Small intestine (tissue), 7 donors: ENCODE results near the gene WNT10A. TPM values are rescaled to one million over a fixed set of nuclear protein-coding genes. Genes with fewer than 3 reads are reported as not detected.
"Not testable (repeated sequence)": the region's sequence is repeated elsewhere in the genome, so short reads cannot be mapped to it uniquely, and the experiment has no call there.

ENCODE experiments used
- DNase-seq, 2 donors: peaks; one replicate each; pipeline versions ENCODE4 v3.0.0 to v3.0.0-alpha.2; 2013
- FAIRE-seq: peaks from 2 replicates; lab custom pipeline; 2012; peaks lifted over from hg19 to GRCh38; lab: Jason Lieb, UNC
- H3K27ac ChIP-seq, 3 donors: one replicate each; pipeline ENCODE4 v1.5.1; 2013; ENCODE audit warnings: low read length in 2 of 3, mild to moderate bottlenecking in 2 of 3, control low read depth in 1 of 3, inconsistent platforms in 1 of 3, low read depth in 1 of 3, moderate library complexity in 1 of 3
- H3K27me3 ChIP-seq, 3 donors: one replicate each; pipeline ENCODE4 v1.6.1; 2013; ENCODE audit warnings: low read length in 3 of 3, inconsistent platforms in 1 of 3; ENCODE audit not compliant: control insufficient read depth in 3 of 3, insufficient read depth in 3 of 3
- H3K36me3 ChIP-seq, 3 donors: one replicate each; pipeline ENCODE4 v1.6.1; 2013; ENCODE audit warnings: low read length in 3 of 3, inconsistent platforms in 1 of 3, low read depth in 1 of 3, mild to moderate bottlenecking in 1 of 3, moderate library complexity in 1 of 3; ENCODE audit not compliant: control insufficient read depth in 3 of 3, insufficient read depth in 2 of 3
- H3K4me1 ChIP-seq, 3 donors: one replicate each; pipeline ENCODE4 v1.6.1; 2013; ENCODE audit warnings: low read length in 2 of 3, inconsistent platforms in 1 of 3, low read depth in 1 of 3, mild to moderate bottlenecking in 1 of 3, moderate library complexity in 1 of 3; ENCODE audit not compliant: control insufficient read depth in 3 of 3, insufficient read depth in 2 of 3
- H3K4me3 ChIP-seq, 3 donors: one replicate each; pipeline ENCODE4 v1.5.1; 2013; ENCODE audit warnings: low read length in 3 of 3, control low read depth in 1 of 3, inconsistent platforms in 1 of 3, low read depth in 1 of 3, mild to moderate bottlenecking in 1 of 3, moderate library complexity in 1 of 3
- H3K9me3 ChIP-seq, 2 donors: one replicate each; pipeline ENCODE4 v1.6.1; 2013; ENCODE audit warnings: low read depth in 1 of 2, low read length in 1 of 2; ENCODE audit not compliant: control insufficient read depth in 2 of 2, insufficient read depth in 1 of 2
- WGBS, 3 donors: extraction: QIAGEN DNeasy Blood & Tissue Kit; methylation state at CpG; one replicate each; pipeline ENCODE4 v1.1.7; 2013; 5-methylcytosine and 5-hydroxymethylcytosine counted together
- polyA plus RNA-seq, 4 donors: library from polyadenylated mRNA; stranded (reverse) in 3 of 4; unstranded in 1 of 4; fragments of 200-250 nt in 3 of 4; fragments of 120-200 nt in 1 of 4; gene quantifications; one replicate each; pipeline versions ENCODE4 v1.2.1 to v1.2.3, GENCODE V29; 2013
- donor health status: healthy with polysubstance abuse.
- donor health status: control.
- donor health status: control.
- donor health status: Bipolar disorder and iron deficiency.
- donor health status: healthy.

WNT10A gene
- polyA plus RNA-seq, 4 donors, result 0.07 to 2.4 (median 0.37) TPM; not detected in 1

DNA sequence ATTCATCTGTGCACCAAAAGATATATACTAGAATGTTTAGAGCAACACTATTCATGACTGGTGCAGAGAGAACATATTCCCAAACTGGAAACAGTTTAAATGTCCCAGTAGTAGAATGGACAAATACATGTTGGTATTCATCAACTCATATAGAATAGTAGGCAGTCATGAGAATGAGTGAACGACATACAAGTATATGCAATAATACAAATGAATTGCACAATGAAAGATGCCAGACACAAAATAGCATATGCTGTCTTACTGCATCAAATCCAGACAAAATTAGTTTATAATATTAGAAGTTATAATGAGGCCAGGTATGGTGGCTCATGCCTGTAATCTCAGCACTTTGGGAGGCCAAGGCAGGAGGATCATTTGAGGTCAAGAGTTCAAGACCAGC lies 40.8 kb upstream of the WNT10A start:
- Histone ChIP-seq H3K27me3 (peaks cover 0 to 3% (median 0%) of the 10 kb centered on the region in 3 donors), H3K27ac (no peak overlapping the region), H3K9me3 (no peaks in the 10 kb centered on the region), H3K4me3 (no peak overlapping the region), H3K4me1 (no peaks in the 10 kb centered on the region), H3K36me3 (no peaks in the 10 kb centered on the region)
- FAIRE-seq (no peak), DNase-seq (no peak)
- WGBS, 3 donors, result 83 to 90% (median 86%) methylated on average over 1 of the region's 1 CpG

DNA sequence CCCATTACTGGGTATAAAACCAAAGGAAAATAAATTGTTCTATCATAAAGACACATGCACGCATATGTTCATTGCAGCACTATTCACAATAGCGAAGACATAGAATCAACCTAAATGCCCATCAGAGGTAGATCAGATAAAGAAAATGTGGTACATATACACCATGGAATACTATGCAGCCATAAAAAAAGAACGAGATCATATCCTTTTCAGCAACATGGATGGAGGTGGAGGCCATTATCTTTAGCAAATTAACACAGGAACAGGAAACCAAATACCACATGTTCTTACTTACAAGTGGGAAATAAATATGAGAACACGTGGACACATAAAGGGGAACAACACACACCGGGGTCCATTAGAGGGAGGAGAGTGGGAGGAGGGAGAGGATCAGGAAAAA lies 36.3 kb upstream of the WNT10A start:
- DNase-seq, H3K9me3 ChIP-seq, H3K27me3 ChIP-seq, H3K4me1 ChIP-seq, FAIRE-seq, H3K27ac ChIP-seq, H3K4me3 ChIP-seq, H3K36me3 ChIP-seq: not testable (repeated sequence)
- WGBS, 3 donors, result 76 to 87% (median 85%) methylated on average over 5 of the region's 5 CpGs

DNA sequence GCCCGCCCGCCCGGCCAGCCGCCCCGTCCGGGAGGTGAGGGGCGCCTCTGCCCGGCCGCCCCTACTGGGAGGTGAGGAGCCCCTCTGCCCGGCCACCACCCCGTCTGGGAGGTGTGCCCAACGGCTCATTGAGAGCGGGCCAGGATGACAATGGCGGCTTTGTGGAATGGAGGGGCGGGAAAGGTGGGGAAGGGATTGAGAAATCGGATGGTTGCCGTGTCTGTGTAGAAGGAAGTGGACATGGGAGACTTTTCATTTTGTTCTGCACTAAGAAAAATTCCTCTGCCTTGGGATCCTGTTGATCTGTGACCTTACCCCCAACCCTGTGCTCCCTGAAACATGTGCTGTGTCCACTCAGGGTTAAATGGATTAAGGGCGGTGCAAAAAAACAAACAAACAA lies 33.7 kb upstream of the WNT10A start:
- FAIRE-seq, DNase-seq, H3K9me3 ChIP-seq, H3K4me3 ChIP-seq, H3K36me3 ChIP-seq, H3K27ac ChIP-seq, H3K4me1 ChIP-seq: not testable (repeated sequence)
- WGBS, 3 donors, result 69 to 83% (median 79%) methylated on average over 7 to 18 of the region's 18 CpGs
- H3K27me3 ChIP-seq, result peaks cover 0 to 21% (median 6%) of the 10 kb centered on the region in 3 donors

DNA sequence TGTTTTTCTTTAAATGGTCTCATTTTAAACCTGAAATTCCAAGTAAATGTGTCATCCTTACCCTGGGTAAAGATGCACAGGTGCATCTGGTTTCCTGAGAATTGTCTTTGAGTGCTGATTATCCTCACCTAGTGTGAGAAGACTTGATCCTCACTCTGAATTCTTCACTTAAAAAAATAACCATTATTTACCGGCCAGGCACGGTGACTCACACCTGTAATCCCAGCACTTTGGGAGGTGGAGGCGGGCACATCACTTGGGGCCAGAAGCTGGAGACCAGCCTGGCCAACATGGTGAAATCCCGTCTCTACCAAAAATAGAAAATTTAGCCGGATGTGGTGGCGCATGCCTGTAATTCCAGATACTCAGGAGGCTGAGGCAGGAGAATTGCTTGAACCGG lies 30.9 kb upstream of the WNT10A start:
- H3K27ac ChIP-seq, result no peak overlapping the region
- H3K4me3 ChIP-seq, result no peak overlapping the region
- 69 to 79% (median 70%) methylated on average over 7 of the region's 7 CpGs for WGBS, 3 donors
- no peak for FAIRE-seq
- peaks cover 0 to 44% (median 17%) of the 10 kb centered on the region in 3 donors for H3K27me3 ChIP-seq
- no peaks in the 10 kb centered on the region for H3K36me3 ChIP-seq
- no peaks in the 10 kb centered on the region for H3K9me3 ChIP-seq
- DNase-seq, result no peak
- H3K4me1 ChIP-seq, result peaks cover 0 to 3% (median 0%) of the 10 kb centered on the region in 3 donors

DNA sequence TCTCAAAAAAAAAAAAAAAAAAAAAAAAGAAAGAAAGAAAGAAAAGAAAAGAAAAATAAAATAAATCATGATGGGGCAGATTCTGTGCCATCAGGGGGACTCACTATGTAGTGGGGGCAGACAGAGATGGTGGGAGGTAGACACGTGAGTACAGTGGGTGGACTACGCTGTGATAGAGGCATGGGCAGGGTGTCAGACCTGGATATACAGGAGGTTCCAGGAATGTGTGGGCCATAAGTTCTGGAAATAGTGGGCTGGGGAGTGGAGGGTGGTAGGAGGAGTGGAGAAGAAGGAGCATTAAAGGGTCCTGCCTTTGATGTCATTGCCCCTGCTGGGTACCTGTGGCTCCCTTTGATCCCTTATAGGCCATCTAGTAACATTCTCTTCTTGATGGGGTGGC lies 29.9 kb upstream of the WNT10A start:
- Histone ChIP-seq H3K9me3 (no peaks in the 10 kb centered on the region), H3K27me3 (peaks cover 0 to 55% (median 19%) of the 10 kb centered on the region in 3 donors), H3K4me1 (peaks cover 0 to 3% (median 0%) of the 10 kb centered on the region in 3 donors), H3K36me3 (no peaks in the 10 kb centered on the region), H3K4me3 (no peak overlapping the region), H3K27ac (no peak overlapping the region)
- DNase-seq, result no peak
- no peak for FAIRE-seq
- WGBS, 3 donors, result 69 to 91% (median 81%) methylated on average over 2 of the region's 2 CpGs

DNA sequence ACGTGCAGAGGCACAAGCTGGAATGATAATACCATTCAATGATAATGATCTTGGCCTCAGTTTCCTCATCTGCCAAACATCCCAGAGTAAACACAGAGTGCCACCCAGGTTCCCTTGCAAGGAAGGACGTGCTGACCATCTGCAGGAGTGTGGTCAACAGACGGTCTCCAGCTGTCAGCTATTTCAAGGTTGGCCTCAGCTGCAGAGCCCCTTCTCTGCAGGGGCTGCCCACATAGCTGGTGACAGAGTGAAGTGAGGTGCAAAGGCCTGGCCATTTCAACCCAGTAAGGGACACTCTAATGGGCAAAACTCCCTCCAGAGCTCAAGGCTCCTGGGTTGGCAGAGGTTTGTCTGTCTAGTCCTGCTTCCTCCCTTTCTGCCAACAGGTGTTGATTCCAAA lies 29.4 kb upstream of the WNT10A start:
- no peaks in the 10 kb centered on the region for H3K9me3 ChIP-seq
- H3K36me3 ChIP-seq, result no peaks in the 10 kb centered on the region
- H3K4me1 ChIP-seq, result peaks cover 0 to 3% (median 0%) of the 10 kb centered on the region in 3 donors
- WGBS, 3 donors, result 47 to 69% (median 55%) methylated on average over 3 of the region's 3 CpGs
- H3K27ac ChIP-seq, result no peak overlapping the region
- DNase-seq, result no peak
- no peak overlapping the region for H3K4me3 ChIP-seq
- peaks cover 0 to 60% (median 23%) of the 10 kb centered on the region in 3 donors for H3K27me3 ChIP-seq
- FAIRE-seq, result no peak

DNA sequence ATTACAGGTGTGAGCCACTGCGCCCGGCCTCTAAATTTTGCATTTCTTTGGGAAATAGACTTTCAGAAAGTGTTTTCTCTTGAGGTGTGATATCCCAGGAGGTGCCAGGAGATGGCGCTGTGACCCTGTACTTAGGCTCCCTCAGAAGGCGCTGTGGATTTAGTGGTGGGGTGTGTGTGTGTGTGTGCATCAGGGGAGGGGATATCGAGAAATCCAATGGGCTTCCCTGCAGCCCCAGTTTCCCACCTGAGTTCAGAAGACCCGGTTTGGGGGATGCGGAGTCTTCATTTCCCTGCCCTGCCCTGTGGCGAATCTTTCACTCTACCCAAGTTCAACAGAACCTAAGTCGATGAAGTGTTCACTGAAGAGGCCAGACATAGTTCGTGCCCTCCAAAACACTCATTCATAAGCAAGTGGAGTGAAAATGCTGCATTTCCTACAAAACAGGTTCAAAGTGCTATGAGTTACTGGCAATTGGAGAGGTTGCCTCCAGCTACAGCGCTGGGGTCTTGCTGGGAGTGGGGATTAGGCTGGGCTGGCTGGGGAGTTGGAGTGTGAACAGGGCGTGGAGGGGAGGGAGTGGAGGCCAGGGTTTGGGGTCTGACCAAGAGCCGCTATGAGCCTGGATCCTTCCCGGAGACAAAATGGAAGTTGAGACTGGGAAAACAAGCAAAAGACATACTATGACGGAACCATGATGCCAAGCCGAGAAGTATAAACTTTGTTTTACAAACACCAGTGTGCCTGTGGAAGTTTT lies 27.6 kb upstream of the WNT10A start:
- no peak overlapping the region for H3K27ac ChIP-seq
- H3K36me3 ChIP-seq, result no peaks in the 10 kb centered on the region
- H3K9me3 ChIP-seq, result no peaks in the 10 kb centered on the region
- no peak for FAIRE-seq
- H3K4me1 ChIP-seq, result peaks cover 0 to 3% (median 0%) of the 10 kb centered on the region in 3 donors
- H3K27me3 ChIP-seq, result peaks cover 2 to 77% (median 25%) of the 10 kb centered on the region in 3 donors
- peak; percentile 44 to 65 for DNase-seq
- 20 to 27% (median 20%) methylated on average over 16 of the region's 16 CpGs for WGBS, 3 donors
- H3K4me3 ChIP-seq, result no peak overlapping the region

DNA sequence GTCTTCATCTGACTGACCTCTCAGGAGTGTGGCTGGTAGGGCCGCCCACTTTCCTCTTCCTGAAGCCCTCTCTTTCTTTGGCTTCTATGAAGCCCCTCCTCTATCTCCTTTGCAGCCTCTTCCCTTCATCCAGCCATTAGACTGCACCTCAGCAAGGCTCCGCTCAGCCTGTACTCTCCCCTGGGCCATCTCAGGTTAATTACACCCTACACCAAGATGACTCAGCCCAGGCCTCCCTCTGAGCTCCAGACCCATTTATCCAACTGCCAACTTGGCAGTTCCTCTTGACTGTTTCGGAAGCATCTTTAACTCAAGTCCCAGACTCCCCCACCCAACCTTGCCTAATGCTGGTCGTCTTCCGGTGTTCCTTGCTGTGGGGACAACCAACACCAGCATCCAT lies 26.9 kb upstream of the WNT10A start:
- Histone ChIP-seq H3K27ac (no peak overlapping the region), H3K4me1 (peaks cover 0 to 3% (median 0%) of the 10 kb centered on the region in 3 donors), H3K27me3 (peaks cover 2 to 84% (median 31%) of the 10 kb centered on the region in 3 donors), H3K9me3 (no peaks in the 10 kb centered on the region), H3K4me3 (no peak overlapping the region), H3K36me3 (no peaks in the 10 kb centered on the region)
- DNase-seq, result peak in 1 of 2 donors; percentile 24
- FAIRE-seq, result no peak
- WGBS, 3 donors, result 23 to 33% (median 26%) methylated on average over 5 of the region's 5 CpGs
